Measurements from ENCODE around the gene IL31RA. TPM values are rescaled to one million over a fixed set of nuclear protein-coding genes. Genes with fewer than 3 reads are reported as not detected.
A peak's percentile ranks its signal among the peaks of the same experiment; 100 is the strongest.

Gene IL31RA
- total RNA-seq, 1 experiment from 2014 or later: 9.5 TPM

GRCh38 chr5:55858104-55858503, 6.9 kb downstream of the IL31RA start:
- no peak for DNase-seq (ENCODE audit: low read depth)

GRCh38 chr5:55860288-55860687, 9.1 kb downstream of the IL31RA start:
- DNase-seq (ENCODE audit: low read depth): no peak

- DNase-seq (ENCODE audit: low read depth): no peak
These were observed 9.6 kb downstream of the IL31RA start for GRCh38 chr5:55860709-55861108.

GRCh38 chr5:55864606-55865541, 13.7 kb downstream of the IL31RA start:
- DNase-seq (ENCODE audit: low read depth): no peak

- DNase-seq (ENCODE audit: low read depth): no peak
These were observed 14.7 kb downstream of the IL31RA start for GRCh38 chr5:55865831-55866230.

GRCh38 chr5:55866485-55866884, 15.3 kb downstream of the IL31RA start:
- DNase-seq (ENCODE audit: low read depth): no peak

- DNase-seq (ENCODE audit: low read depth): no peak
These were observed 15.8 kb downstream of the IL31RA start for GRCh38 chr5:55866934-55867333.

GRCh38 chr5:55868846-55869245, 17.7 kb downstream of the IL31RA start:
- DNase-seq (ENCODE audit: low read depth): peak; percentile 97

GRCh38 chr5:55869847-55870246, 18.7 kb downstream of the IL31RA start:
- no peak for DNase-seq (ENCODE audit: low read depth)

- no peak for DNase-seq (ENCODE audit: low read depth)
These were observed 22.1 kb downstream of the IL31RA start for GRCh38 chr5:55873234-55873633.

- DNase-seq (ENCODE audit: low read depth): no peak
These were observed 26.5 kb downstream of the IL31RA start for GRCh38 chr5:55877655-55878054.

- DNase-seq (ENCODE audit: low read depth): no peak
These were observed 29.3 kb downstream of the IL31RA start for GRCh38 chr5:55880453-55880852.

- no peak for DNase-seq (ENCODE audit: low read depth)
These were observed 34.2 kb downstream of the IL31RA start for GRCh38 chr5:55885359-55885758.

GRCh38 chr5:55888205-55888604, 37.0 kb downstream of the IL31RA start:
- DNase-seq (ENCODE audit: low read depth): no peak

- DNase-seq (ENCODE audit: low read depth): no peak
These were observed 41.3 kb downstream of the IL31RA start for GRCh38 chr5:55892479-55892878.

- no peak for DNase-seq (ENCODE audit: low read depth)
These were observed 43.0 kb downstream of the IL31RA start for GRCh38 chr5:55894135-55894534.

GRCh38 chr5:55895346-55895745, 44.2 kb downstream of the IL31RA start:
- no peak for DNase-seq (ENCODE audit: low read depth)

- no peak for DNase-seq (ENCODE audit: low read depth)
These were observed 45.1 kb downstream of the IL31RA start for GRCh38 chr5:55896238-55896637.

- DNase-seq (ENCODE audit: low read depth): no peak
These were observed 45.5 kb downstream of the IL31RA start for GRCh38 chr5:55896663-55897062.

- DNase-seq (ENCODE audit: low read depth): no peak
These were observed 46.2 kb downstream of the IL31RA start for GRCh38 chr5:55897206-55897894.

- peak; percentile 96 for DNase-seq (ENCODE audit: low read depth)
These were observed 46.7 kb downstream of the IL31RA start for GRCh38 chr5:55897905-55898304.

GRCh38 chr5:55899344-55899743, 48.2 kb downstream of the IL31RA start:
- peak; percentile 80 for DNase-seq (ENCODE audit: low read depth)

- DNase-seq (ENCODE audit: low read depth): no peak
These were observed 48.9 kb downstream of the IL31RA start for GRCh38 chr5:55900068-55900467.

Data from Daoy (cell line).